Naive thymus-derived CD4-positive, alpha-beta T cell (primary cell): Measurements from ENCODE around the gene TMEM40. TPM values are rescaled to one million over a fixed set of nuclear protein-coding genes. Genes with fewer than 3 reads are reported as not detected.

Source experiments
- ATAC-seq: fragments of 150-1000 bp; cut with Tn5 transposase; 2 replicates; pipeline ENCODE4 v1.10.0; 2021; ENCODE audit warnings: mild to moderate bottlenecking, moderate library complexity
- CTCF ChIA-PET: fragments of 350-600 bp; sonication (Branson Sonifier 250); formaldehyde crosslinking; loops from one replicate; lab custom pipeline; 2021; ENCODE audit warnings: antibody characterized with exemption; lab: Charles Lee
- POLR2A ChIA-PET: fragments of 350-600 bp; sonication (Branson Sonifier 250); formaldehyde crosslinking; loops from one replicate; lab custom pipeline; 2021; ENCODE audit warnings: antibody characterized with exemption, inconsistent platforms; lab: Charles Lee
- DNase-seq, 9 donors: peaks; one replicate each; pipeline versions ENCODE4 v3.0.0 to v3.0.0-alpha.2; 2020 to 2022; ENCODE audit warnings: mixed read lengths in 1 of 9
- H3K27ac ChIP-seq: one replicate; pipeline ENCODE4 v1.7.0; 2013; ENCODE audit warnings: mild to moderate bottlenecking, low read depth, low read length, moderate library complexity
- H3K27me3 ChIP-seq, 2 donors: one replicate each; pipeline ENCODE4 v1.7.0; 2013; ENCODE audit warnings: low read length in 2 of 2, mild to moderate bottlenecking in 2 of 2, moderate library complexity in 2 of 2; ENCODE audit not compliant: control insufficient read depth in 2 of 2, insufficient read depth in 2 of 2
- H3K36me3 ChIP-seq, 3 experiments: 1 replicate in 2 of 3; 2 replicates in 1 of 3; pipeline ENCODE4 v1.7.0; 2013; ENCODE audit warnings: low read length in 3 of 3, mild to moderate bottlenecking in 3 of 3, moderate library complexity in 1 of 3; ENCODE audit not compliant: insufficient read depth in 3 of 3, control insufficient read depth in 2 of 3
- H3K4me1 ChIP-seq, 2 donors: one replicate each; pipeline ENCODE4 v1.7.0; 2013; ENCODE audit warnings: low read length in 2 of 2, mild to moderate bottlenecking in 2 of 2, moderate library complexity in 1 of 2; ENCODE audit not compliant: control insufficient read depth in 2 of 2, insufficient read depth in 2 of 2
- H3K4me3 ChIP-seq: 2 replicates; pipeline ENCODE4 v1.7.0; 2013; ENCODE audit warnings: mild to moderate bottlenecking, low read length
- H3K9me3 ChIP-seq, 3 experiments: 1 replicate in 2 of 3; 2 replicates in 1 of 3; pipeline ENCODE4 v1.7.0; 2013; ENCODE audit warnings: low read length in 3 of 3; ENCODE audit not compliant: control insufficient read depth in 2 of 3
- H3K27ac Mint-ChIP-seq, 9 donors: one replicate each; pipeline ENCODE4 v1.8.0; 2020 to 2022; ENCODE audit warnings: mixed read lengths in 9 of 9, mild to moderate bottlenecking in 8 of 9, moderate library complexity in 5 of 9, inconsistent platforms in 2 of 9
- H3K27me3 Mint-ChIP-seq, 5 donors: one replicate each; pipeline ENCODE4 v1.8.0; 2021 to 2022; ENCODE audit warnings: mixed read lengths in 5 of 5, mild to moderate bottlenecking in 1 of 5
- H3K36me3 Mint-ChIP-seq, 5 donors: one replicate each; pipeline ENCODE4 v1.8.0; 2020 to 2022; ENCODE audit warnings: mixed read lengths in 5 of 5, mild to moderate bottlenecking in 3 of 5, inconsistent platforms in 1 of 5
- H3K4me1 Mint-ChIP-seq, 7 donors: one replicate each; pipeline ENCODE4 v1.8.0; 2020 to 2022; ENCODE audit warnings: mixed read lengths in 7 of 7, mild to moderate bottlenecking in 3 of 7, inconsistent platforms in 1 of 7
- H3K4me3 Mint-ChIP-seq, 10 donors: one replicate each; pipeline ENCODE4 v1.8.0; 2020 to 2022; ENCODE audit warnings: mild to moderate bottlenecking in 10 of 10, mixed read lengths in 10 of 10, moderate library complexity in 6 of 10, inconsistent platforms in 2 of 10
- H3K9me3 Mint-ChIP-seq, 11 donors: one replicate each; pipeline ENCODE4 v1.8.0; 2020 to 2022; ENCODE audit warnings: mixed read lengths in 11 of 11, mild to moderate bottlenecking in 4 of 11, inconsistent platforms in 1 of 11, moderate library complexity in 1 of 11
- intact Hi-C, 2 donors: fragments of 100-400 bp; cut with micrococcal nuclease; formaldehyde crosslinking; loops; one replicate each; pipeline ENCODE4 v1.15.1; 2023
- polyA plus RNA-seq, 2 donors: library from polyadenylated mRNA; unstranded; fragments of 300-500 nt; fragmentation: Illumina TruSeq; gene quantifications; one replicate each; pipeline ENCODE4 v1.2.3, GENCODE V29; 2021
- total RNA-seq, 6 experiments: library from RNA in 5 of 6; stranded (reverse) in 5 of 6; gene quantifications; 1 replicate in 5 of 6; 2 replicates in 1 of 6; pipeline ENCODE4 v1.2.3 and lab custom pipeline; 2021 to 2026

Gene TMEM40
- total and polyA plus RNA-seq, 7 experiments from 2014 or later, result 1.1 TPM; not detected in 6

DNA sequence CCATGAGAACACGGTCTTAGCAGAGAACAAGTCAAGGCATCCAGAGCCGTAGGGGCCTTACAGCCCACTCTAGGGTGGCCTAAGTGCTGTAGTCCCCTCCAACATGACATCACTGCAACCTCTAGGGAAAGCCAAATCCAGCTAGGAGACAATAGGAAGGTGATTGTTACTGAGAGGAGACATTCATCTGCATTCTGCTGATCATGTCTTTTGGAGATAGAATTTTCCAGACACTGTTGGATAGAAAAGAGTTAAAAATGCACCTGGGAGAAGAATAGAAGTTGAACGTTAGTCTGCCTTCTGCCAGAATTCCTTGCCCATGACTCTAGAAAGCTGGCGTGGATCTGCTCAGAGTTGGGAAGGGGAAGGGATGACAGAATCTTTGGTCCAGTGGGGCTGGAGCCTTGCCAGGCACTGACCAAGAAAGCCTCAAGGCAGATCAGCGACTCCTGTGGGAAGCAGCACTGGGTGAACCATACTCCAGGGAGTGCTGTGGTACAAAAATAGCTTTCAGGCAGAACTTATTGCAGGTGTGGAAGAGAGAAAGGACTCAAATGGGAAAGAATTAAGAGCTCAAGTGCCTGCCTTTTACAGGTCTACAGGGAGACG is 50.4 kb downstream of the TMEM40 start:
- intact Hi-C loops, result no loop called here
- Histone ChIP-seq H3K36me3 (no peaks in the 10 kb centered on the region), H3K9me3 (no peaks in the 10 kb centered on the region), H3K27me3 (no peaks in the 10 kb centered on the region), H3K4me1 (no peaks in the 10 kb centered on the region), H3K27ac (no peak overlapping the region), H3K4me3 (no peak overlapping the region)
- H3K27me3 Mint-ChIP-seq, result peaks cover 0 to 16% (median 0%) of the 10 kb centered on the region in 5 donors
- ChIA-PET POLR2A (no interaction called here), CTCF (interaction anchor here (0.6 to 2.3 kb wide), 3 partner anchors 11 to 101 kb away, joined by 3 to 7 read pairs (median 4); no protein-coding TSS in a partner anchor)
- no peak overlapping the region for H3K4me3 Mint-ChIP-seq
- no peaks in the 10 kb centered on the region for H3K9me3 Mint-ChIP-seq
- no peaks in the 10 kb centered on the region for H3K36me3 Mint-ChIP-seq
- DNase-seq (no peak), ATAC-seq (no peak)
- no peaks in the 10 kb centered on the region for H3K4me1 Mint-ChIP-seq
- H3K27ac Mint-ChIP-seq, result no peak overlapping the region

DNA sequence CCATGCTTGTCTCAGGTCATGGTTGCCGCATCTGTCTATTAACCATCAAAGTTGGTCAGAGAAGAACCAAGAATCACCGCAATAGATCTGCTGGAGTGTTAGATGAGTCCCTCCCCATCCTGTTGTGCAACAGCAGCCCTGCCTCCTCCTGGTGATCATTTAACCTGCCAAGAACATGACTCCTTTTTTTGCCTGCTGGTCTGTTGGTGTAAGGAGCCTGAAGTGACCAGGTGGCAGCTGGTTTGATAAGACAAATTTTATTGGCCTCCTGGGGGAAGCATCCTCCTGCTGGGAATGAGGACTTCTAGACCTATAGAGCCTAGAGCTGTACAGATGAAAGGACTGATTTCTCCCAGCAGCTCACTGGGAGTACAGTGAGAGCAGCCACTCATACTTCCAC is 51.6 kb downstream of the TMEM40 start:
- ChIA-PET CTCF (interaction anchor here (2.3 kb wide), 1 partner anchor 102 kb away, joined by 7 read pairs; no protein-coding TSS in a partner anchor), POLR2A (no interaction called here)
- Histone ChIP-seq H3K9me3 (no peaks in the 10 kb centered on the region), H3K4me3 (no peak overlapping the region), H3K27ac (no peak overlapping the region), H3K36me3 (no peaks in the 10 kb centered on the region), H3K4me1 (no peaks in the 10 kb centered on the region), H3K27me3 (no peaks in the 10 kb centered on the region)
- Mint-ChIP-seq H3K4me1 (no peaks in the 10 kb centered on the region), H3K36me3 (no peaks in the 10 kb centered on the region), H3K9me3 (no peaks in the 10 kb centered on the region), H3K27me3 (peaks cover 0 to 13% (median 0%) of the 10 kb centered on the region in 5 donors), H3K4me3 (no peak overlapping the region), H3K27ac (no peak overlapping the region)
- no peak for ATAC-seq
- DNase-seq, result no peak
- intact Hi-C loops, result no loop called here

DNA sequence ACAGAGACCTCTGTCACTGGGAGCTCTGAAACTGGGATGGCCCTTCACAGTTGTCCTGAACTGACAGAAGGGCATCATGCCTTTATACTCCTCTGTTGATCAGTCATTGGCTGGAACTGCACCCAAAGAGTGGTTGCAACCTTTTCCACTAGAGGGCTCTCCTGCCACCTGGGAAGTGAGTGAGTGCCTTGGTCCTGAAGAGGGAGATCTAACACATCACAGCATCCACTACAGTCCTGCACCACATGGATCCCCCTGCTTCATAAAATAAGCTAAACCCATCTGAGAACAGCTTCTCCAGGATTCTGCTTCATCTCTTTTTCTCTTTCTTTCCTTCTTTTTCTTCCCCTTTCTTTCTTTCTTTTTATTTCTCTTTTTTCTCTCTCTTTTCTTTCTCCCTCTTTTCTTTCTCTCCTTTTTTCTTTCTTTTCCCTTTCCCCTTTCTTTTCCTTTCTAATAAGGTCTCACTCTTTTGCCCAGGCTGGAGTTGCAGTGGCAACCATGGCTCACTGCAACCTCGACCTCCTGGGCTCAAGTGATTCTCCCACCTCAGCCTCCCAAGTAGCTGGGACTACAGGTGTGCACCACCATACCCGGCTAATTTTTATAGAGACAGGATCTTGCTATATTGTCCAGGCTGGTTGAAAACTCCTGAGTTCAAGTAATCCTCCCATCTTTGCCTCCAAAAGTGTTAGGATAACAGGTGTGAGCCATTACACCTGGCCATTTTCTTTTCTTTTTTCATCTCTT is 52.4 kb downstream of the TMEM40 start:
- H3K27me3 Mint-ChIP-seq, result peaks cover 0 to 12% (median 0%) of the 10 kb centered on the region in 5 donors
- POLR2A ChIA-PET, result no interaction called here
- no peaks in the 10 kb centered on the region for H3K36me3 Mint-ChIP-seq
- H3K4me3 Mint-ChIP-seq, result no peak overlapping the region
- Histone ChIP-seq H3K4me3 (no peak overlapping the region), H3K4me1 (no peaks in the 10 kb centered on the region), H3K27ac (no peak overlapping the region), H3K9me3 (no peaks in the 10 kb centered on the region), H3K27me3 (no peaks in the 10 kb centered on the region), H3K36me3 (no peaks in the 10 kb centered on the region)
- peak; percentile 31 to 65 (median 49) for DNase-seq
- CTCF ChIA-PET, result interaction anchor here (1.0 to 2.3 kb wide), 3 partner anchors 14 to 135 kb away, joined by 4 to 9 read pairs (median 7); partner anchors contain the start of gene RPL32
- no peaks in the 10 kb centered on the region for H3K4me1 Mint-ChIP-seq
- intact Hi-C loops, result loop anchor here (1.0 kb wide), 3 partner anchors 14 to 186 kb away; partner anchors contain the start of gene RPL32 (in 1 of the 2)
- H3K27ac Mint-ChIP-seq, result peak overlapping the region in 1 of 9 donors; percentile 36
- H3K9me3 Mint-ChIP-seq, result no peaks in the 10 kb centered on the region
- peak; percentile 98 for ATAC-seq

DNA sequence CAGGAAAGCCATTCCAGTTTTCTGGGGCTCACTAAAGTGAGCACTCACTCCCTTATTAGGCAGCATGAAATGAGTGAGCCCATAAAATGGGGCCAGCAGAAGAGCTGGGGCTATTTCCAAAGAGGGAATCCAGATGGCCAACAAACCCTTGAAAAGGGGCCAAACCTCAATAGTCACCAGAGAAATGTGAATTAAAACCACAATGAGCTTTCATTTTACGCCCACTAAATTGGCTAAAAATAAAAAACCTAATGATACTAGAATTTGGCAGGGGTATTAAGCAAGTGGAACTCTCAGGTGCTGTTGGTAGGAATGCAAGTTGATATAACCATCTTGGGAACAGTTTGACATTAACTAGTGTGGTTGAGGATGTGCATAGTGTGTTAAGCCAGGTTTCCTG is 53.1 kb downstream of the TMEM40 start:
- intact Hi-C loops, result loop anchor here (1.0 kb wide), 3 partner anchors 14 to 186 kb away; partner anchors contain the start of gene RPL32 (in 1 of the 2)
- Histone ChIP-seq H3K4me3 (no peak overlapping the region), H3K27me3 (no peaks in the 10 kb centered on the region), H3K4me1 (no peaks in the 10 kb centered on the region), H3K27ac (no peak overlapping the region), H3K9me3 (no peaks in the 10 kb centered on the region), H3K36me3 (no peaks in the 10 kb centered on the region)
- H3K36me3 Mint-ChIP-seq, result no peaks in the 10 kb centered on the region
- DNase-seq (no peak), ATAC-seq (no peak)
- H3K9me3 Mint-ChIP-seq, result no peaks in the 10 kb centered on the region
- ChIA-PET POLR2A (no interaction called here), CTCF (interaction anchor here (1.0 to 2.3 kb wide), 3 partner anchors 15 to 136 kb away, joined by 4 to 9 read pairs (median 7); partner anchors contain the start of gene RPL32)
- H3K4me3 Mint-ChIP-seq, result no peak overlapping the region
- no peaks in the 10 kb centered on the region for H3K4me1 Mint-ChIP-seq
- peaks cover 0 to 12% (median 0%) of the 10 kb centered on the region in 5 donors for H3K27me3 Mint-ChIP-seq
- no peak overlapping the region for H3K27ac Mint-ChIP-seq

DNA sequence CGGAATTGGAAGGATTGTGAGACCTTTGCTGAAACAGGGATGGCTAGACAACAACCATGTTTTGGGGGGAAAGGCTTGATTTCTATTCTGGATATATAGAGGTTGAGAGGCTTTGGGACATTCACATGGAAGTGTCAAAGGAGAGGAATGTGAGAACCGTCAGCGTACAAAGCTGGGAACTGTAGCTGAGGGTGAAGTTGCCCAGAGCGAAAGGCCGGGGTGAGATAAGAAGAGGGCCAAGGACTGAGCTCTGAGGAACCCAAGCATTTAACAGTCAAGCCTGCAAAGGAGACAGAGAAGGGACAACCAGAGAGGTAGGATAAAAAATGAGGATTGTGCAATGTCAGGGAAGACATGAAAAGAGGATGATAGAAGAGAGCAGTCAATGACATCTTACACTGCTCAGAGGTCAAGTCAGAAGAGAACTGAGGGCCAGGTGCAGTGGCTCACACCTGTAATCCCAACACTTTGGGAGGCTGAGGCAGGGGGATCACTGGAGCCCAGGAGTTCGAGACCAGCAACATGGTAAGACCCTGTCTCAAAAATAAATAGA is 53.6 kb downstream of the TMEM40 start:
- Mint-ChIP-seq H3K4me3 (no peak overlapping the region), H3K36me3 (no peaks in the 10 kb centered on the region), H3K4me1 (no peaks in the 10 kb centered on the region), H3K9me3 (no peaks in the 10 kb centered on the region), H3K27ac (no peak overlapping the region), H3K27me3 (peaks cover 0 to 12% (median 0%) of the 10 kb centered on the region in 5 donors)
- Histone ChIP-seq H3K4me3 (no peak overlapping the region), H3K27me3 (no peaks in the 10 kb centered on the region), H3K36me3 (no peaks in the 10 kb centered on the region), H3K4me1 (no peaks in the 10 kb centered on the region), H3K27ac (no peak overlapping the region), H3K9me3 (no peaks in the 10 kb centered on the region)
- no peak for ATAC-seq
- ChIA-PET CTCF (interaction anchor here (1.0 kb wide), 1 partner anchor 136 kb away, joined by 4 read pairs; the partner anchor contains the start of gene RPL32), POLR2A (no interaction called here)
- intact Hi-C loops, result no loop called here
- DNase-seq, result no peak

DNA sequence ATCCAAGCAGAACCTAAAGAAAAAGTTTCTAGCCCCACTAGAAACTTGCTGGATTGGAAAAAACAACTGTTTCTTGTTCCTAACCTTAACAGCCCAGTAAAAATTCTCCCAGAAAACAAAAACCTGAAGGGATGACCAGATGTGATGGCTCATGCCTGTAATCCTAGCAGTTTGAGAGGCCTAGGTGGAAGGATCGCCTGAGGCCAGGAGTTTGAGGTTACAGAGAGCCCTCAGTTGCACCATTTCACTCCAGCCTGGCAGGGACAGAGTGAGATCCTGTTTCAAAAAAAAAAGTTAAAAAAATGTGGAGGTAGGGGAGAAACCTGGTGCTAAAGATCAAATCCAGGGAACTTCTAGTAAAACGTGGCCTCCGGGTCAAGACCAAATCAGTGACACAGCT is 56.6 kb downstream of the TMEM40 start:
- no peak overlapping the region for H3K4me3 Mint-ChIP-seq
- ChIA-PET CTCF (no interaction called here), POLR2A (interaction anchor here (0.7 kb wide), 1 partner anchor 76 kb away, joined by 4 read pairs; no protein-coding TSS in a partner anchor)
- ATAC-seq (no peak), DNase-seq (no peak)
- no peak overlapping the region for H3K4me3 ChIP-seq
- no peaks in the 10 kb centered on the region for H3K36me3 Mint-ChIP-seq
- H3K9me3 Mint-ChIP-seq, result no peaks in the 10 kb centered on the region
- no peaks in the 10 kb centered on the region for H3K4me1 Mint-ChIP-seq
- no peaks in the 10 kb centered on the region for H3K36me3 ChIP-seq
- H3K27me3 ChIP-seq, result no peaks in the 10 kb centered on the region
- no peaks in the 10 kb centered on the region for H3K9me3 ChIP-seq
- intact Hi-C loops, result no loop called here
- H3K27ac ChIP-seq, result no peak overlapping the region
- peaks cover 0 to 10% (median 0%) of the 10 kb centered on the region in 5 donors for H3K27me3 Mint-ChIP-seq
- no peak overlapping the region for H3K27ac Mint-ChIP-seq
- no peaks in the 10 kb centered on the region for H3K4me1 ChIP-seq
